Astrocyte (in vitro differentiated cells and primary cell): ENCODE measurements around the gene TRIO. TPM values are rescaled to one million over a fixed set of nuclear protein-coding genes. Genes with fewer than 3 reads are reported as not detected.

ENCODE experiments used
- DNase-seq: peaks from one replicate; pipeline ENCODE4 v3.0.0-alpha.2; 2010; ENCODE audit warnings: low read depth
- FAIRE-seq: peaks from 2 replicates; lab custom pipeline; 2011; peaks lifted over from hg19 to GRCh38; lab: Jason Lieb, UNC
- H2AFZ ChIP-seq: 2 replicates; pipeline ENCODE4 v1.6.0; 2012; ENCODE audit warnings: low read depth, low read length, inconsistent platforms
- H3K27ac ChIP-seq: 2 replicates; pipeline ENCODE4 v1.5.1; 2011; ENCODE audit warnings: low read depth, low read length, inconsistent platforms
- H3K27me3 ChIP-seq: 2 replicates; pipeline ENCODE4 v1.6.0; 2011; ENCODE audit warnings: low read length, inconsistent platforms; ENCODE audit not compliant: insufficient read depth
- H3K36me3 ChIP-seq: 2 replicates; pipeline ENCODE4 v1.5.1; 2011; ENCODE audit warnings: low read length, inconsistent platforms; ENCODE audit not compliant: insufficient read depth
- H3K4me1 ChIP-seq: 2 replicates; pipeline ENCODE4 v1.5.1; 2011; ENCODE audit warnings: low read length, inconsistent platforms; ENCODE audit not compliant: insufficient read depth
- H3K4me2 ChIP-seq: 2 replicates; pipeline ENCODE4 v1.6.0; 2012; ENCODE audit warnings: low read length, inconsistent platforms
- H3K4me3 ChIP-seq: 2 replicates; pipeline ENCODE4 v1.5.1; 2011; ENCODE audit warnings: low read depth, mild to moderate bottlenecking, low read length, inconsistent platforms; ENCODE audit not compliant: insufficient read depth
- H3K79me2 ChIP-seq: 2 replicates; pipeline ENCODE4 v1.6.0; 2012; ENCODE audit warnings: mild to moderate bottlenecking, low read length, inconsistent platforms; ENCODE audit not compliant: insufficient read depth
- H3K9ac ChIP-seq: 2 replicates; pipeline ENCODE4 v1.6.0; 2012; ENCODE audit warnings: mild to moderate bottlenecking, low read length, inconsistent platforms
- H3K9me3 ChIP-seq: 2 replicates; pipeline ENCODE4 v1.5.1; 2012; ENCODE audit warnings: low read depth, mild to moderate bottlenecking, low read length, inconsistent platforms; ENCODE audit not compliant: insufficient read depth
- H4K20me1 ChIP-seq: 2 replicates; pipeline ENCODE4 v1.6.0; 2012; ENCODE audit warnings: low read length, inconsistent platforms; ENCODE audit not compliant: insufficient read depth
- H3K27ac Mint-ChIP-seq: one replicate; pipeline ENCODE4 v1.8.0; 2021; ENCODE audit warnings: mild to moderate bottlenecking, mixed read lengths; ENCODE audit not compliant: unreplicated experiment
- H3K27me3 Mint-ChIP-seq: one replicate; pipeline ENCODE4 v1.8.0; 2021; ENCODE audit warnings: low read depth, mixed read lengths; ENCODE audit not compliant: unreplicated experiment
- H3K36me3 Mint-ChIP-seq: one replicate; pipeline ENCODE4 v1.8.0; 2021; ENCODE audit warnings: low read depth, mixed read lengths; ENCODE audit not compliant: unreplicated experiment
- H3K4me1 Mint-ChIP-seq: one replicate; pipeline ENCODE4 v1.8.0; 2021; ENCODE audit warnings: low read depth, mixed read lengths; ENCODE audit not compliant: unreplicated experiment
- H3K4me3 Mint-ChIP-seq: one replicate; pipeline ENCODE4 v1.8.0; 2021; ENCODE audit warnings: mild to moderate bottlenecking, moderate library complexity, mixed read lengths; ENCODE audit not compliant: unreplicated experiment
- H3K9me3 Mint-ChIP-seq: one replicate; pipeline ENCODE4 v1.8.0; 2021; ENCODE audit warnings: mild to moderate bottlenecking, mixed read lengths; ENCODE audit not compliant: unreplicated experiment
- CTCF ChIP-seq: IDR thresholded peaks from 2 replicates; pipeline ENCODE4 v1.5.1; 2011; ENCODE audit warnings: low read depth, mild to moderate bottlenecking, inconsistent platforms, low read length, moderate library complexity; ENCODE audit not compliant: insufficient read depth
- EZH2 ChIP-seq: IDR thresholded peaks from 2 replicates; pipeline ENCODE4 v1.6.1; 2012; ENCODE audit warnings: mild to moderate bottlenecking, low read length, inconsistent platforms; ENCODE audit not compliant: insufficient read depth
- total RNA-seq: library from RNA; stranded (reverse); gene quantifications from 2 replicates; pipeline ENCODE4 v1.2.1, GENCODE V29; 2021

TRIO gene
- total RNA-seq, 1 donor from 2014 or later, result 347 TPM

GRCh38 chr5:14257995-14258403 is 114.9 kb downstream of the TRIO start:
- H3K4me3 ChIP-seq, result no peak overlapping the region
- peaks cover 4% of the 10 kb centered on the region for H3K36me3 ChIP-seq
- H3K4me2 ChIP-seq, result peak overlapping the region; percentile 38
- TF ChIP-seq CTCF (no peak), EZH2 (no peak)
- peak overlapping the region; percentile 7 for H3K9ac ChIP-seq
- H3K4me1 Mint-ChIP-seq, result peaks cover 72% of the 10 kb centered on the region
- no peaks in the 10 kb centered on the region for H3K27me3 ChIP-seq
- H3K27me3 Mint-ChIP-seq, result no peaks in the 10 kb centered on the region
- H3K27ac ChIP-seq, result peak overlapping the region; percentile 11
- no peaks in the 10 kb centered on the region for H3K9me3 ChIP-seq
- H4K20me1 ChIP-seq, result peaks cover 89% of the 10 kb centered on the region
- H3K79me2 ChIP-seq, result peaks cover 100% of the 10 kb centered on the region
- H3K4me3 Mint-ChIP-seq, result no peak overlapping the region
- H3K4me1 ChIP-seq, result peaks cover 52% of the 10 kb centered on the region
- H2AFZ ChIP-seq, result no peak overlapping the region
- H3K36me3 Mint-ChIP-seq, result peaks cover 28% of the 10 kb centered on the region
- H3K9me3 Mint-ChIP-seq, result peaks cover 4% of the 10 kb centered on the region
- FAIRE-seq, result no peak
- peak overlapping the region; percentile 85 for H3K27ac Mint-ChIP-seq
- DNase-seq, result no peak

- Mint-ChIP-seq H3K9me3 (peaks cover 4% of the 10 kb centered on the region), H3K4me3 (peak overlapping the region; percentile 40), H3K4me1 (peaks cover 77% of the 10 kb centered on the region), H3K36me3 (peaks cover 28% of the 10 kb centered on the region), H3K27ac (peak overlapping the region; percentile 85), H3K27me3 (no peaks in the 10 kb centered on the region)
- Histone ChIP-seq H4K20me1 (peaks cover 90% of the 10 kb centered on the region), H3K4me3 (no peak overlapping the region), H3K79me2 (peaks cover 100% of the 10 kb centered on the region), H3K4me1 (peaks cover 60% of the 10 kb centered on the region), H2AFZ (no peak overlapping the region), H3K27me3 (no peaks in the 10 kb centered on the region), H3K27ac (peak overlapping the region; percentile 11), H3K9ac (peak overlapping the region; percentile 7), H3K36me3 (peaks cover 4% of the 10 kb centered on the region), H3K9me3 (no peaks in the 10 kb centered on the region), H3K4me2 (peak overlapping the region; percentile 38)
- FAIRE-seq, result no peak
- DNase-seq, result no peak
- no peak for TF ChIP-seq CTCF
- TF ChIP-seq EZH2, result no peak
Observed at GRCh38 chr5:14258840-14259239, 115.7 kb downstream of the TRIO start.

GRCh38 chr5:14260637-14261036 is 117.5 kb downstream of the TRIO start:
- Mint-ChIP-seq H3K36me3 (peaks cover 26% of the 10 kb centered on the region), H3K27me3 (no peaks in the 10 kb centered on the region), H3K27ac (peak overlapping the region; percentile 47), H3K4me3 (no peak overlapping the region), H3K9me3 (peaks cover 4% of the 10 kb centered on the region), H3K4me1 (peaks cover 83% of the 10 kb centered on the region)
- Histone ChIP-seq H2AFZ (no peak overlapping the region), H4K20me1 (peaks cover 75% of the 10 kb centered on the region), H3K9me3 (no peaks in the 10 kb centered on the region), H3K4me3 (no peak overlapping the region), H3K4me2 (no peak overlapping the region), H3K9ac (peak overlapping the region; percentile 7), H3K4me1 (peaks cover 73% of the 10 kb centered on the region), H3K79me2 (peaks cover 98% of the 10 kb centered on the region), H3K27ac (no peak overlapping the region), H3K36me3 (no peaks in the 10 kb centered on the region), H3K27me3 (no peaks in the 10 kb centered on the region)
- FAIRE-seq (no peak), DNase-seq (no peak)
- TF ChIP-seq EZH2, result no peak
- no peak for TF ChIP-seq CTCF
